ENCODE results near the gene RNF103.
"Not testable (repeated sequence)": the region's sequence is repeated elsewhere in the genome, so short reads cannot be mapped to it uniquely, and the experiment has no call there.

The RNF103 gene

GRCh38 chr2:86628091-86628522, 4.4 kb upstream of the RNF103 start:
- DNase-seq, result no peak
- intact Hi-C loops (cut with DNase I), result no loop called here

GRCh38 chr2:86627550-86627949, 3.9 kb upstream of the RNF103 start:
- no peak for DNase-seq
- intact Hi-C loops (cut with DNase I), result no loop called here

- DNase-seq, result peak; percentile 15 to 84 (median 61)
- intact Hi-C loops (cut with DNase I), result no loop called here
Measured at GRCh38 chr2:86625096-86625495, 1.4 kb upstream of the RNF103 start.

GRCh38 chr2:86624267-86624547, 542 bp upstream of the RNF103 start:
- intact Hi-C loops (cut with DNase I), result loop anchor here (5.0 kb wide), 1 partner anchor 62 kb away; the partner anchor contains the start of gene CHMP3
- DNase-seq, result peak in 4 of 42 donors; percentile 10 to 21 (median 18)

GRCh38 chr2:86623043-86623493, 597 bp downstream of the RNF103 start:
- intact Hi-C loops (cut with DNase I), result loop anchor here (2.0 to 5.0 kb wide), 2 partner anchors 61 to 182 kb away; partner anchors contain the start of genes CHMP3 and KDM3A
- DNase-seq, result peak in 36 of 42 donors; percentile 33 to 79 (median 64)

GRCh38 chr2:86622519-86623042, 1.1 kb downstream of the RNF103 start:
- peak in 34 of 42 donors; percentile 13 to 71 (median 36) for DNase-seq
- intact Hi-C loops (cut with DNase I), result loop anchor here (2.0 to 5.0 kb wide), 2 partner anchors 60 to 182 kb away; partner anchors contain the start of genes CHMP3 and KDM3A

GRCh38 chr2:86621280-86621943, 2.3 kb downstream of the RNF103 start:
- intact Hi-C loops (cut with DNase I), result loop anchor here (5.0 kb wide), 1 partner anchor 59 kb away; the partner anchor contains the start of gene CHMP3
- no peak for DNase-seq

- DNase-seq, result peak in 1 of 42 donors; percentile 47
- intact Hi-C loops (cut with DNase I), result no loop called here
Measured at GRCh38 chr2:86617738-86618137, 5.9 kb downstream of the RNF103 start.

- no peak for DNase-seq
- intact Hi-C loops (cut with DNase I), result no loop called here
Measured at GRCh38 chr2:86617153-86617552, 6.5 kb downstream of the RNF103 start.

GRCh38 chr2:86616502-86616901, 7.2 kb downstream of the RNF103 start:
- no peak for DNase-seq
- intact Hi-C loops (cut with DNase I), result no loop called here

- intact Hi-C loops (cut with DNase I), result no loop called here
- DNase-seq, result no peak
Measured at GRCh38 chr2:86615596-86615995, 8.1 kb downstream of the RNF103 start.

- no peak for DNase-seq
- intact Hi-C loops (cut with DNase I), result no loop called here
Measured at GRCh38 chr2:86613515-86613914, 10.2 kb downstream of the RNF103 start.

- intact Hi-C loops (cut with DNase I), result no loop called here
- DNase-seq, result no peak
Measured at GRCh38 chr2:86610871-86611270, 12.8 kb downstream of the RNF103 start.

GRCh38 chr2:86608832-86609410, 14.7 kb downstream of the RNF103 start:
- no peak for DNase-seq
- intact Hi-C loops (cut with DNase I), result no loop called here

- intact Hi-C loops (cut with DNase I), result no loop called here
- no peak for DNase-seq
Measured at GRCh38 chr2:86603905-86604304, 19.8 kb downstream of the RNF103 start.

- DNase-seq, result no peak
- intact Hi-C loops (cut with DNase I), result no loop called here
Measured at GRCh38 chr2:86598966-86599365, 24.7 kb downstream of the RNF103 start.

- intact Hi-C loops (cut with DNase I), result no loop called here
- DNase-seq, result no peak
Measured at GRCh38 chr2:86596118-86596517, 27.5 kb downstream of the RNF103 start.

- DNase-seq, result no peak
- intact Hi-C loops (cut with DNase I), result no loop called here
Measured at GRCh38 chr2:86593266-86593665, 30.4 kb downstream of the RNF103 start.

- no peak for DNase-seq
- intact Hi-C loops (cut with DNase I), result no loop called here
Measured at GRCh38 chr2:86592547-86593230, 31.0 kb downstream of the RNF103 start.

GRCh38 chr2:86589701-86590100, 34.0 kb downstream of the RNF103 start:
- DNase-seq; intact Hi-C loops (cut with DNase I): not testable (repeated sequence)
